GM21717 (cell line): ENCODE data around the gene MYT1.
A peak's percentile ranks its signal among the peaks of the same experiment; 100 is the strongest.
"Not testable (repeated sequence)": the region's sequence is repeated elsewhere in the genome, so short reads cannot be mapped to it uniquely, and the experiment has no call there.

ENCODE experiments used
- ATAC-seq: cut with Tn5 transposase; IDR thresholded peaks from one replicate; pipeline ENCODE4 v1.9.1; 2021; ENCODE audit warnings: mild to moderate bottlenecking, moderate library complexity; ENCODE audit not compliant: unreplicated experiment

The MYT1 gene

GRCh38 chr20:64260239-64260638, 96.0 kb downstream of the MYT1 start:
- ATAC-seq = no peak

DNA sequence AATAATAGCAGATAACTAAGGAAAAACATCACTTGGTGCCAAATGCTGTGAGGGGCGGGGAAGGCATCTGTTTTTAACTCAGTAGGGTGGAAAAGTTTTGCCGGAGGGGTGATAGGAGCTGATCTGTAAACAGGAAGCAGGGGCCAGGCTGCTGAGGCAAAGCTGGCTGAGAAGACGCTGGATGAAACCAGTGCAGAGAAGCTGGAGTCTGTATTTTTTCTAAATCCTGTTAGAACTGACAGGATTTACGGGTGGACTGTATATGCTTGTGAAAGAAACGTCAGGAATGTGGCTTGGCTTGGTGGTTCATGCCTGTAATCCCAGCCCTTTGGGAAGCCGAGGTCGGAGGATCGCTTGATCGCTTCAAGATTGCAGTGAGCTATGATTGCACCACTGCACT, 96.9 kb downstream of the MYT1 start:
- ATAC-seq = no peak

- no peak for ATAC-seq
Observed at GRCh38 chr20:64264091-64264490, 99.8 kb downstream of the MYT1 start.

DNA sequence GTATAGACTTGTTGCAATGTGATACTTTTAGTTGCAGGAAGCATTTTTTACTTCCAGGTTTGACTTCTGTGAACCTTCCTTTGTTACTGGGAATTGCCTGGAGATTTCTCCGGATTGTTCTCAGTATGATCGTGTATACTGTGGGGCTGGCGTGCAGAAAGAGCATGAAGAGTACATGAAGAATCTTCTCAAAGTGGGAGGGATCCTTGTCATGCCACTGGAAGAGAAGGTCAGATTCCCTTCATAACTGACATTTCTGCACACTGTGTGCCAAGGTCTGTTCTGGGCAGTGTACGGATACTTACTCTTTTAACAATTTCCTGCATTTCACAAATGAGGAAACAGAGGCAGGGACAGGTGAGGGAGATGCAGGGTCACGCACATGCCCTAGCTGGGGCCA, 100.9 kb downstream of the MYT1 start:
- no peak for ATAC-seq

GRCh38 chr20:64266988-64267387, 102.7 kb downstream of the MYT1 start:
- ATAC-seq = no peak

- no peak for ATAC-seq
Observed at GRCh38 chr20:64268174-64268573, 103.9 kb downstream of the MYT1 start.

GRCh38 chr20:64269604-64270411, 105.6 kb downstream of the MYT1 start:
- ATAC-seq = no peak

DNA sequence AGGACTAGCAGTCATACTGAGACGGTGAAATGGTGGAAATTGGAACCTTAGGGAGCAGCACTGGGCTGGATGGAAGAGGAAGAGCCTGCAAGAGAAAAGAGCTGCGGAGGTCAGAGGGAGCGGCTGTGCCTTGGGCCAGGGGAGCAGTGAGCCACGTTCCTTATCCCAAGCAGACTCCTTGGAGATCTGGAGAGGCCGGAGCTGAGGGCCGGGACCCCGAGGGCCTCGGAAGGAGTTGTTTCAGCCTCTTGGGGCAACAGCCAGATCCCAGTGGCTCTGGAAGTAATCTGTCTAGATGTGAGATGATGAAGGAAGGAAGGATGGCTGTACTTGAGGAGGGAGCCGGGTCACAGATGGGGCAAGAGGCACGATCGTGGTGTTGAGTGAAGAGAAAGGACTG, 107.4 kb downstream of the MYT1 start:
- ATAC-seq = no peak

GRCh38 chr20:64273109-64273508, 108.9 kb downstream of the MYT1 start:
- ATAC-seq = no peak

- ATAC-seq = no peak
Observed at GRCh38 chr20:64276817-64277216, 112.6 kb downstream of the MYT1 start.

DNA sequence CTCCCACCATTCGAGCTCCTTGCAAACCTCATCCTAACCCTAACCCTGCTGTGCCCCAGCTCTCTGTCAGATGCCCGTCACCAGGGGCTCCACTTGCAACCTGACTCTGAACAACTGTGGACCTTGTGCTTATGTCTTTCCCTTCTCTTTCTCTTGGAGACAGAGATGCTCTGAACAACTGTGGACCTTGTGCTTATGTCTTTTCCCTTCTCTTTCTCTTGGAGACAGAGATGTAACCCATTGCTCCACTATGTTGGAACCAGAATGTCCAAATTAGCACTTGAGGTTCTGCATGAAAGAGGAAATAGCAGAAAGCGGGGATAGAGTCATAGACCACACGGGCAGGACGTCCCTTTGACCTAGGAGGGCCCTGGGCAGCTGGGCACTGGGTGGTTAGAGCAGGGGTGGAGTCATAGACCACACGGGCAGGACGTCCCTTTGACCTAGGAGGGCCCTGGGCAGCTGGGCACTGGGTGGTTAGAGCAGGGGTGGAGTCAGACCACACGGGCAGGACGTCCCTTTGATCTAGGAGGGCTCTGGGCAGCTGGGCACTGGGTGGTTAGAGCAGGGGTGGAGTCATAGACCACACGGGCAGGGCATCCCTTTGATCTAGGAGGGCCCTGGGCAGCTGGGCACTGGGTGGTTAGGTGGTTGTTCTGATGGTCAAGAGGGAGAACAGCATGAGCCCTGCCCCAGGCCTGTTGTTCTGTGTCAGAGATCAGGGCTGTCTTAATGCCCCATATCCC, 113.5 kb downstream of the MYT1 start:
- ATAC-seq = no peak

DNA sequence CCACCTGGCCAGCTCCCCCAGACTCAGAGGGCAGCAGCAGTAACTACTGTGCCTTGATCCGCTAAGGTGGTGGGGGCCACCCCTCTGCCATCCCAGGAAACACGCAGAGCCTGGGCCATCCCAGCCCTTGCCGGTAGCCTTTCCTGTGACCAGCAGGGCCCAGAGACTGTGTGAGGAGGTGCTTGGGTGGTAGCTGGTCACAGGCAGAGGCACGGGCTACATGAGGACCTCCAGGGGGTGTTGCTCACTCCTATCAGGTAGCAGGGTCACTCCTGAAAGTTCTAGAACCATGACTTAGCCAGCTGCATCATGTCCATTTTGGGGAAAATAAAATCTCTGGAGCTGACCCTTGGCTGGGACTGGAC, 114.0 kb downstream of the MYT1 start:
- ATAC-seq = no peak

DNA sequence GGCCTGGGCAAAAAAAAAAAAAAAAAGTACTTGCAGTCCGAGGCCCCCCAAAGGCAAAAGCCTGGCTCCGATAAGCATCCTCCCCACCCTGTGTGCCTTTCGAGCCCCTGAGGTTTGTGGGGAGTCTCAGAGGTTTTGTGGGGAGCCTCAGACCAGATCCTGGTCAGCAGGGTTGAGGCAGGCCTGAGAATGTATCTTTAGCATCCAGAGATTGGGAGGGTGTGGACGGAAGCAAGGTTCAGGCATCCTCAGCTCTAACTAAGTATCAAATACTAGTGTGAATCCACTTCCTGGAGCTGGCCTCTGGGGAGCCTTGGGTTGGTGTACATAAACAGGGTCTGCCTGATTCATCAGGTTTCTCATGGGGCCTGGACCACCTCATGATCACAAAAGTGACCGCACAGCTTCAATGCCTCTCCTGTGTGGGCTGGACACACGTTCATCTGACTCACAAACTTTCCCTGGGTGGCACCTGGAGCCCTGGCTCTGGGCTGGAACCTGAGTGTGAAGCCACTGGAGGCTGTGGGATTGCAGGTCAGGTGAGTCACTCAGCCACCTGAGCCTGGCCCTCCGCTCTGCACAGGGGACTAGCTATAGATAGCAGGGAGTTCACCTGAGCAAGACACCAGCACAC, 115.7 kb downstream of the MYT1 start:
- no peak for ATAC-seq

GRCh38 chr20:64280460-64280843, 116.2 kb downstream of the MYT1 start:
- ATAC-seq = no peak

DNA sequence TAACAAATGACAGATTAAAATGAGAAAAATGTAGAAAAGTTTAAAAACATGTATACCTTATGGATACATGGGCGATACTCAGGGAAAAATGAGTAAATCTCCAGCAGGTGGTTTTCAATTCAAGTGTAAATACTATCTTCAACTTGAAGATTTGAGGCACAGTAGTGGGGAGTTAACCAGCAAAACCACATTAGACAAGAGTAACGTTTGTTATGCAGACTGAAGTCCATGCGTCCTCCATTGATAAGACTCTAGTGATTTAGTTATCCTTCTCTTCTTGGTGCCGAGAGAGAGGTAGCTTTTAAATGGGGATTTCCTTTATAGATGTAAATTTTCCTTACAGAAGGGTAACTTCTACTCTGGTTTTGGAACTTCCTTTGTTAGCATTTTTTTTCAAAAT, 119.4 kb downstream of the MYT1 start:
- no peak for ATAC-seq

GRCh38 chr20:64285579-64286446, 121.6 kb downstream of the MYT1 start:
- peak; percentile 94 for ATAC-seq

DNA sequence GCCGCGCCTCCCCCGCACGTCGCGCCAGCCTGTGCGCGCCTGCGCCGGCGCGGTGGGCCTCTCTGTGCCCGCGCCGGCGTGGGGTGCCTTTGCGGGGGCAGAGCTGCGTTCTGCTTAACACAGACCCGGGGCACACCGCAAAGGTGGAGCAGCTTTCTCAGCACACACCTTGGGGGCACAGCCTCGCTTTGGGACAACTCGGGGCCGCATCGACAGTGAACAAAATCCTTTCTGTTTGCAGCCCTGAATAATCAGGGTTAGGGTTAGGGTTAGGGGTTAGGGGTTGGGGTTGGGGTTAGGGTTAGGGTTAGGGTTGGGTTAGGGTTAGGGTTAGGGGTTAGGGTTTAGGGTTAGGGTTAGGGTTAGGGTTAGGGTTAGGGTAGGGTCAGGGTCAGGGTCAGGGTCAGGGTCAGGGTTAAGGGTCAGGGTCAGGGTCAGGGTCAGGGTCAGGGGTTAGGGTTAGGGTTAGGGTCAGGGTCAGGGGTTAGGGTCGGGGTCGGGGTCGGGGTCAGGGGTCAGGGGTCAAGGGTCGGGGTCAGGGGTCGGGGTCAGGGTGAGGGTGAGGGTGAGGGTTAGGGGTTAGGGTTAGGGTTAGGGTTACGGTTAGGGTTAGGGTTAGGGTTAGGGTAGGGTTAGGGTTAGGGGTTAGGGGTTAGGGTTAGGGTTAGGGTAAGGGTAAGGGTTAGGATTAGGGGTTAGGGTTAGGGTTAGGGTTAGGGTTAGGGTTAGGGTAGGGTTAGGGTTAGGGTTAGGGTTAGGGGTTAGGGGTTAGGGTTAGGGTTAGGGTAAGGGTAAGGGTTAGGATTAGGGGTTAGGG, 122.4 kb downstream of the MYT1 start:
- ATAC-seq = not testable (repeated sequence)

GRCh38 chr20:64287264-64287590, 123.0 kb downstream of the MYT1 start:
- not testable (repeated sequence) for ATAC-seq
